Bronchial epithelial cell (primary cell): Measurements from ENCODE around the gene SLC6A12. TPM values are rescaled to one million over a fixed set of nuclear protein-coding genes. Genes with fewer than 3 reads are reported as not detected.

Source experiments
- DNase-seq: peaks from one replicate; pipeline ENCODE4 v3.0.0-alpha.2; 2010; ENCODE audit warnings: low read depth
- FAIRE-seq: peaks from 2 replicates; lab custom pipeline; 2011; peaks lifted over from hg19 to GRCh38; lab: Jason Lieb, UNC
- H3K27me3 ChIP-seq: 2 replicates; pipeline ENCODE4 v1.5.1; 2011; ENCODE audit warnings: low read length; ENCODE audit not compliant: control insufficient read depth, insufficient read depth
- H3K36me3 ChIP-seq: 2 replicates; pipeline ENCODE4 v1.5.1; 2011; ENCODE audit warnings: low read length; ENCODE audit not compliant: control insufficient read depth, insufficient read depth
- H3K4me3 ChIP-seq: 2 replicates; pipeline ENCODE4 v1.5.1; 2011; ENCODE audit warnings: mild to moderate bottlenecking, low read depth, low read length, control low read depth
- CTCF ChIP-seq: IDR thresholded peaks from 2 replicates; pipeline ENCODE4 v1.5.1; 2011; ENCODE audit warnings: mild to moderate bottlenecking, moderate library complexity, low read length, control low read depth, inconsistent platforms; ENCODE audit not compliant: insufficient read depth, severe bottlenecking
- total RNA-seq: library from RNA; depleted of rRNA; stranded (reverse); fragments of >200 nt; gene quantifications from 2 replicates; pipeline ENCODE4 v1.2.1, GENCODE V29; 2014

SLC6A12 gene
- total RNA-seq, 1 donor from 2014 or later = not detected

DNA sequence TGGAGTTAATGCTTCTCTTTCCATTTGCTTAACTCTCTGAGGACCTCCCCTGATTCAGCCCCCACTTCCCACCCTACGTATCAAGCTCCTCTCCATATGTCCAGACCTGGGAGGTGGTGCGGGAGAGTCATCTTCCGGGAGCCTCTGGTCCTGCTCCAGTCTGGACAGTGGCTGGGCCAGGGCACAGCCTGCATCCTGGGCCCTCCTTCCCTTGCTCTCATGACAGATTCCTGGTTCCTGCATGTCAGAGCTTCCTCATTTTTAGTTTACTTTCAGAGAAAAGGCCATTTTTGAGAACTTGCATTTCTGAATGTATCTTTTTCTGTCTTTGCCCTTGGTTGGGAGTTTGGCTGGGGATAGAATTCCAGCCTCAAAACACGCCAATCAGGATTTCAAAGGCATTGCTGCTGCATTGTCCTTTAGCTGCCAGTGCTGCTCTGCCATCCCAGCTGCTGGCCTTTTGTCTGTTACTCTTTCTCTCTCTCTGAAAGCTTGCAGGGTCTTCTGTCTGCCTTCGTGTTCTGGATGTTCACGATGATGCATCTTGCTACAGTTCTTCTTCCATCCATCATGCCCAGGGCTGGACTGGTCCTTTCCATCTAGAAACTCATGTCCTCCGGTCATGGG, 54.7 kb downstream of the SLC6A12 start:
- FAIRE-seq (no peak), DNase-seq (no peak)
- Histone ChIP-seq H3K27me3 (peaks cover 2% of the 10 kb centered on the region), H3K4me3 (no peak overlapping the region), H3K36me3 (no peaks in the 10 kb centered on the region)
- TF ChIP-seq CTCF = no peak

DNA sequence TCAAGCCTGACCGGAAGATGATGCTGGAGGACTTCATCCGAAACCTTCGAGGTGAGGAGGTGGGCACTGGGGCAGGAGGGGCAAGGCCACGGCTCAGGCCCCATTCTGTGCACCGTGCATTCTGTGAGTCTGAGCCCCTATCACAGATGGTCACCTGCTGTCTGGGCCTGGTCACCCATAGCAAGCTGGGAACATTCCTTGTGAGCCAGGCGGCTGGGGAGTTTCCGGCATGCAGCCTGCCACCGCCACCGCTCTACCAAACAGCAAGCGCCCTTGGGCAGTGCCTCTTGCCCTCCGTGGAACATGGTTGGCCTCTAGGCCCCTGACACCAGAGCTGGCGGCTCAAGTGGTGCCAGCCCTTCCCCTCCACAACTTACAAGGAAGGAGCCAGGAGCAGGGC, 56.3 kb downstream of the SLC6A12 start:
- DNase-seq (no peak), FAIRE-seq (no peak)
- Histone ChIP-seq H3K36me3 (no peaks in the 10 kb centered on the region), H3K27me3 (peaks cover 2% of the 10 kb centered on the region), H3K4me3 (no peak overlapping the region)
- TF ChIP-seq CTCF = no peak

DNA sequence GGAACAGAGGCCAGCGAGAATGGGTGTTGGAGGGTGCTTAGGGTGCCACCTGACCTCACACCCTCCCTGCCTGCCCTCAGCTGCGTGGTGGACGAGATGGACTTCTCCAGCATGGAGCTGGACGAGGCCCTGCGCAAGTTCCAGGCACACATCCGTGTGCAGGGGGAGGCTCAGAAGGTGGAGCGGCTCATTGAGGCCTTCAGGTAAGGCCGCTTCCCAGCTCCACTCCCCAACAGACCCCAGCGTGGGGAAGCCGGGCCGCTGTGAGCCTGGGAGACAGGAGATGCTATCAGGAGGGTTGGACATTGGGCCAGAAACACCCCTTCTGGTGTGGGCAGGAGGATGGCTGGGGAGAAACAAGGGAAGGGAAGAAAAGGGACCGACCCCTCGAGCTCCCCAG, 57.0 kb downstream of the SLC6A12 start:
- DNase-seq = no peak
- Histone ChIP-seq H3K36me3 (no peaks in the 10 kb centered on the region), H3K4me3 (no peak overlapping the region), H3K27me3 (peaks cover 2% of the 10 kb centered on the region)
- no peak for FAIRE-seq
- TF ChIP-seq CTCF = no peak

- TF ChIP-seq CTCF = no peak
- FAIRE-seq = no peak
Measured at GRCh38 chr12:155646-156045, 58.3 kb downstream of the SLC6A12 start.

GRCh38 chr12:155006-155405, 59.0 kb downstream of the SLC6A12 start:
- FAIRE-seq = no peak

More at GRCh38 chr12:155646-156045, 58.3 kb downstream of the SLC6A12 start:
- no peak overlapping the region for H3K4me3 ChIP-seq
- no peaks in the 10 kb centered on the region for H3K36me3 ChIP-seq
- no peak for DNase-seq
- peaks cover 3% of the 10 kb centered on the region for H3K27me3 ChIP-seq

More at GRCh38 chr12:155006-155405, 59.0 kb downstream of the SLC6A12 start:
- Histone ChIP-seq H3K36me3 (no peaks in the 10 kb centered on the region), H3K4me3 (no peak overlapping the region), H3K27me3 (peaks cover 3% of the 10 kb centered on the region)
- no peak for DNase-seq
- TF ChIP-seq CTCF = no peak
